Measurements from ENCODE around the gene TM9SF1. TPM values are rescaled to one million over a fixed set of nuclear protein-coding genes. Genes with fewer than 3 reads are reported as not detected.

The TM9SF1 gene
- total and polyA plus RNA-seq, 9 of the 15 experiments (the other 6 are each of a cell fraction or from before 2014, with no cell fraction given), result 5.3 to 20.3 (median 11.8) TPM

- H3K9me3 ChIP-seq (replicated peaks; ENCODE audit: control insufficient read depth, insufficient read depth, low read depth, low read length), result no peaks in the 10 kb centered on the region
- no TSS peak for BruUV-seq (replicated peaks)
- ChIA-PET POLR2A (interaction anchor here (0.7 to 1.8 kb wide), 3 partner anchors 8 to 84 kb away, joined by 3 to 4 read pairs (median 3); no protein-coding TSS in a partner anchor), CTCF (ENCODE audit: low intra/inter-chr PET ratio) (no interaction called here)
- intact Hi-C loops (cut with micrococcal nuclease) (loop anchor here (10.0 kb wide), 1 partner anchor 50 kb away; the partner anchor contains the start of gene PCK2), in situ Hi-C loops (cut with MboI) (no loop called here)
- no peak for TF ChIP-seq ZBTB43 (CRISPR knock-in tag; IDR thresholded peaks at IDR 0.05)
- TF ChIP-seq RBFOX2 (IDR thresholded peaks at IDR 0.05; ENCODE audit: low read depth, low read length), result no peak
- no peak for TF ChIP-seq ZNF133 (CRISPR knock-in tag; IDR thresholded peaks at IDR 0.05)
- TF ChIP-seq RNF2 (IDR thresholded peaks at IDR 0.05), result no peak
- no peak for TF ChIP-seq RBM34 (IDR thresholded peaks at IDR 0.05; ENCODE audit: borderline replicate concordance, insufficient read depth, low read length)
- no peak for TF ChIP-seq POLR2AphosphoS5 (IDR thresholded peaks at IDR 0.05; ENCODE audit: control insufficient read depth, insufficient read depth, low read depth, low read length)
- no peak for TF ChIP-seq ZNF507 (tag; conservative IDR thresholded peaks at IDR 0.05)
- TF ChIP-seq PTTG1 (tag; IDR thresholded peaks at IDR 0.05; ENCODE audit: low read depth), result no peak
- no peak for TF ChIP-seq ZBTB1 (CRISPR knock-in tag; IDR thresholded peaks at IDR 0.05; ENCODE audit: borderline replicate concordance, low read depth)
- no peak for TF ChIP-seq ZNF174 (CRISPR knock-in tag; IDR thresholded peaks at IDR 0.05)
- TF ChIP-seq TCF7L2 (IDR thresholded peaks at IDR 0.05; ENCODE audit: low read depth, low read length), result no peak
- no peak for TF ChIP-seq ZNF589 (CRISPR knock-in tag; IDR thresholded peaks at IDR 0.05; ENCODE audit: low read depth)
- no peak for TF ChIP-seq SREBF2 (CRISPR knock-in tag; IDR thresholded peaks at IDR 0.05)
- TF ChIP-seq TCFL5 (CRISPR knock-in tag; conservative IDR thresholded peaks at IDR 0.05), result no peak
- TF ChIP-seq SMC3 (conservative IDR thresholded peaks at IDR 0.05; ENCODE audit: insufficient read depth, low read depth, low read length), result no peak
- TF ChIP-seq ATF3 (IDR thresholded peaks at IDR 0.05), result no peak
- TF ChIP-seq ATF3 (CRISPR knock-in tag; conservative IDR thresholded peaks at IDR 0.05), result no peak
- no peak for FAIRE-seq
- no peaks in the 10 kb centered on the region for H3K27me3 ChIP-seq (ENCODE audit: control insufficient read depth in 2 of 2, insufficient read depth in 2 of 2, low read length in 2 of 2)
- no peak overlapping the region; the same call in 2 of the 3 replicates for H3K27ac ChIP-seq (ENCODE audit: extremely low read depth, low read depth, low read length)
- peaks cover 33 to 53% of the 10 kb centered on the region in 2 experiments; a peak in 4 of 5 replicates for H3K4me1 ChIP-seq (replicated peaks in 1 of 2; ENCODE audit: control insufficient read depth in 2 of 2, insufficient read depth in 2 of 2, low read length in 2 of 2)
- peaks cover 50% of the 10 kb centered on the region for H3K79me2 ChIP-seq (ENCODE audit: control insufficient read depth, insufficient read depth, low read length)
- WGBS (ENCODE audit: insufficient coverage, low coverage, missing lambda C conversion rate), result 53% methylated on average over 2 of the region's 2 CpGs
- peak overlapping the region; percentile 81 to 97; a peak in 2 of 4 replicates for H3K9ac ChIP-seq (ENCODE audit: insufficient read depth in 1 of 2, low read depth in 2 of 2, low read length in 2 of 2)
- ATAC-seq, result no peak
- no peaks in the 10 kb centered on the region for H4K20me1 ChIP-seq (replicated peaks; ENCODE audit: control insufficient read depth, insufficient read depth, low read length)
- H3K9me1 ChIP-seq (ENCODE audit: control insufficient read depth, insufficient read depth, low read length), result peaks cover 5% of the 10 kb centered on the region
- H3K36me3 ChIP-seq (ENCODE audit: control insufficient read depth, insufficient read depth, low read length), result peaks cover 42% of the 10 kb centered on the region; the same call in 2 of the 3 replicates
- H3K4me3 ChIP-seq, result peak overlapping the region; percentile 98; the same call in 1 of the 2 replicates
- H3K4me2 ChIP-seq (ENCODE audit: insufficient read depth, low read length), result peak overlapping the region; percentile 98
- no peak for DNase-seq (ENCODE audit: extremely low read depth in 1 of 4, low spot score in 3 of 4)
- no peak overlapping the region for H2AFZ ChIP-seq (ENCODE audit: low read depth, low read length)
Observed at GRCh38 chr14:24145219-24145618, 50.0 kb downstream of the TM9SF1 start.
